DMS114 treated with DMSO at 0.1 percent for 48 hours (cell line): ENCODE results near the gene TM2D1.
"Not testable (repeated sequence)": the region's sequence is repeated elsewhere in the genome, so short reads cannot be mapped to it uniquely, and the experiment has no call there.

ENCODE experiments used
- DNase-seq: peaks from one replicate; lab custom pipeline; 2025; ENCODE audit not compliant: unreplicated experiment; lab: John Stamatoyannopoulos, UW

The TM2D1 gene

DNA sequence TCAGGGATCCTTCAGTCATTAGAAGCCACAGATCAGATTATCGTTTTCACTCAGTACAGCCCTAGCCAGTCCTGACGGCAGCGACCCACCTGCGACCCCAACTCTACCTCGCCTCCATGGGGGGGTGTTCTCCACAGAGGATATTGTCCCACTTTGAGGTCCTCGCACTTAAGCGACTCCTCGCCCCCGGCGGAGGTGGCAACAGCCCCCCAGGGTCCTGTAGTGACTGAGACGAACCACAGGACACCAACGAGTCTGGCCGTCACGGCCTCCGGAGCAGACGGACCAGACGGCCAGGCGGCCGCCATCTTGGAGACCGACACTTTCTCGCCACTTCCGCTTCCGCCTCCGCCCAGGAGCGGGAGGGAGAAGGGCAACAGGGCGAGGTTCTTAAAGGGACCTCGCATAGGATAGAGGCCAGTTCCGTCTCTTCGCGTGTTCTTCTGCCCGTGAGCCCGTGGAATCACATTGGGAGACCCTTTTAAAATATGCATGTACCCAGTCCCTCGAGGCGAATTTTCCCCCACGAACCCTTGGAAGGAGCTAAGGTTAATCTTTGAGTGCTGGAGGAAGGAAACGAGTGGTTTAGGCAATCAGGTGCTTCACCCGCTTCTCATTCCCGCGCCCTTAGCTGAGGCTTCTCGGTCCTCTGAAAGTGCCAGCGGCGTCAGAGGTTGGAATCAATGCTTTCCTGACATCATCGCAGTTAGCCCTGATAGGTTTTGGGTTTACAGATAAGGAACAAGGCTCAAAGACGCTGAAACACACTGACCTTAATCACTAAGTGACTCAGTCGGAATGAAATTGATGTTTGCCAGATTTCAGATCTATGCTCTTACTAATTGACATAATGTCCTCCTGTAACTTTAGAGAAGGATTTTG is at the start of gene TM2D1:
Gene TM2D1, minus strand, starts transcription at position 329 of the 882 bp plus-strand sequence. Its CDS starts 21 bp downstream, at position 308.
- peak; percentile 92 for DNase-seq

GRCh38 chr1:61770131-61770530 is 45.2 kb upstream of the TM2D1 start:
- DNase-seq, result no peak

DNA sequence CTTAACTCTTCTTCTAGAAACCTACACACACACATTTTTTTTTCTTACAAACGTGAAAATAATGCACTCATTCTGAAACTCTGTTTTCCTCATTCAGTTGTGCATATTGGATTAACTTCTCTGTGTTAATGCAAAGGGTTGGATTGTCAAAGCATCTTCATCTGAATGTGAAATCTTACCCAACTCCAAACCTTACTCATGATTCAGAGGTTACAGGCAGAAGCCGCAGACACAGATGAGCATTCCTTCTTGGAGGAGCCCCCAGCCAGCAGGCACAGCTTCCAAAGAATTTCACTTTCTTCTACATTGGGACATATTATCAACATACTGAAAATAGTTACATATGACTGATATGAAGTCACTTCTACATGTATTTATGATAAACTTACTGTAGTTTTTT is 33.0 kb upstream of the TM2D1 start:
- no peak for DNase-seq

DNA sequence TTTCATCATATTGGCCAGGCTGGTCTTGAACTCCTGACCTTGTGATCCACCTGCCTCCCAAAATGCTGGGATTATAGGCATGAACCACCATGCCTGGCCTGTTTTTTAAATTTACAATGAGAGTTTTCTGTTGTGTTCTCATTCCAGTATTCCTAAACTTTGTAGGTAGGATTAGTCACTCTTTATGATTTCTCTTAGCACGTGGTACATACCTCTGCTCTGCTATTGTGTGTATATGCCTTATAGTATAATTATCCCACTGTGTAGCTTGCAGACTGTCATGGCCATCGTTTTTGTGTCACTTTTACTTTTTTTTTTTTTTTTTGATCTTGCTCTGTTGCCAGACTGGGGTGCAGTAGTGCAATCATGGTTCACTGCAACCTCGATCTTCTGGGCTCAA is 31.8 kb upstream of the TM2D1 start:
- DNase-seq, result no peak

DNA sequence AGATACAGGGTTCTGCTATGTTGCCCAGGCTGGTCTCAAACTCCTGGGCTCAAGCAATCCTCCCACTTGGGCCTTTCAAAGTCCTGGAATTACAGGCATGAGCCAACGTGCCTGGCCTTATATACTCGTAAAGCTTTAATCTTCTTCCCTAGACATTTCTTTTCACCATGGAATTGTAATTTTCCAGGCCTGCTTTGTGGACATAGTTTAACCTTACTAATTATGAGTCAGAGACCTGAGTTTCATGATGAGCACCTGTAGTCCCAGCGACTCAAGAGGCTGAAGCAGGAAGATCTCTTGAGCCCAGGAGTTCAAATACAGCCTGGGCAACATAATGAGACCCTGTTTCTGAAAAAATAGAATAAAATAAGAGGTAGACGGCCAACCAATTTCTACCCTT is 29.6 kb upstream of the TM2D1 start:
- DNase-seq, result no peak

DNA sequence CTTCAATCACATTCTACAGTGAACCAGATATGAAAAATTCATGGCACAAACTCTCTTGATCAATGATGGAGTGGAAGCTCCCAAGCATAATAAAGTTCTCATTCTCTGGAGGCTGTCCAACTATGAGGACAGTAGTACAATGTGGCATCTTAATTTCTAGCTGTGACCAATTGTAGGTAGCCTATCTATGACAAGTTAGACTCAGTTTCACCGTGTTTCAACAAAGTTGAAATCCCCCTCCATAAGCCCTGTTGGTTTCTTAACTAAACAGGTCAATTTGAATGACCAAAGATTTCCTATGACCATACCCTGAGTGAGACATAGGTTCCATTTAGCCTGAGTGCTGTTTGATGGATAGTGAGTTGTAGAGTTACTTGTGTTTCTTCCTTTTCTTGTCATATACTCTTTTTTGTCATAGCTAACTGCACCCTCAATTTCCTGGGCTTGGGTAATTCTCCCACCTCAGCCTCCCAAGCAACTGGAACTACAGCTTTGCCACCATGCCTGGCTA is 29.1 kb upstream of the TM2D1 start:
- no peak for DNase-seq

DNA sequence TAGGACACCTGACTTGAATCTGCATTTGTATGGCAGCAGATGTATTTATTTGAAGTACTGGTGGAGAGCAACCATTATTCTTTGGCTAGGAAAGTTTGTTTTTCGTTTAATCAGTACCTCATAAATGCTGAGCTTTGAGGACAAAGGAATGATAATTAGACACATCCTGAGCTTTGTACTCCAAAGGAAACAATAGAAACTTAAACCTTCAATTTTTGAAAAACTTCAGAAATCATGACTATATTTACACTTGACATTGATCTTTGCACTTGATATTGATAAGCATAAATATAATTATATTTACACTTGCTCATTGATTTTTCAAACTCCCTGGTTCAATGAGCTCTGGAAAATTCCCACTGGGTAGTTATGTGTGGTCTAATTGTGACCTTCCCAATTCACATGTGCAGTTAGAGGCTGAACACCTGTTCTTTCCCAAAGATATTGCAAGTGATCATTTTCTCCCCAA is 28.0 kb upstream of the TM2D1 start:
- no peak for DNase-seq

- no peak for DNase-seq
Measured at GRCh38 chr1:61749574-61749973, 24.6 kb upstream of the TM2D1 start.

GRCh38 chr1:61748566-61748965 is 23.6 kb upstream of the TM2D1 start:
- no peak for DNase-seq

- no peak for DNase-seq
Measured at GRCh38 chr1:61746813-61747212, 21.9 kb upstream of the TM2D1 start.

DNA sequence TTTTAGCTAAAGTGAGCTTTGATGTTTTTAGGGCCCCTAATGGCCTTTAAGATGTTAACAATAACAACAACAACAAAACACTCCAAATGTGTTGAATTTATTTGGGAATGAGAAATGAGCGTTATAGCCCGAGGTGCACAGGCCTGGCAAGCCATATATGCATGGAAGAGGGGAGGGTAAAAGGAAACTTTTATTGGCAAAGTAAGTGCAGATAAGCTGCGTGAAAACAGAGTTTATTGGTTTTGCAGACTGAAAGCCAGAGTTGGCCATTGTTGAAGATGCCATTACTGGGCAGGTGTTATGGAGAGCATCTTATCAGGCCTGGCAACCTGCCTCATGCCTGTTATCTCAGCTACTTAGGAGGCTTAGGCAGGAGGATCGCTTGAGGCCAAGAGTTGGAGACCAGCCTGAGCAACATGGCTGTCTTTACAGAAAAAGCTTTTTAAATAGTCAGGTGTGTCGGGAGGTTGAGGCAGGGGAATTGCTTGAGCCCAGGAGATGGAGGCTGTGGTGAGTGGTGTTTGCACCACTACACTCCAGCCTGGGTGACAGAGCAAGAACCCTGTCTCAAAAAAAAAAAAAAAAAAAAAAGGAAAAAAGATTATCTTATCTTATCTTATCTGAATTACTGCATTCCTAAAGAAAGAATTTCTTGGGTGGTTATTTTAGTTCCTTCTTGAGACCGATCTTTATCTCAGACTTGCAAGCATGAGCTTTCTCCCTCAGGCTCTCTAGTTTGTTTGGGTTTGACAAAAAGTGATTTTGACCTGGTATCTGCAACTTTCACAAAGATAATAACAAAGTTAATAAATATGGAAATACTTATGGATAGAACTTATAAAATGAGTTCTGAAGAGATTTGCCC is 19.0 kb upstream of the TM2D1 start:
- DNase-seq, result no peak

- DNase-seq, result no peak
Measured at GRCh38 chr1:61743431-61743705, 18.4 kb upstream of the TM2D1 start.

GRCh38 chr1:61742620-61743430 is 17.9 kb upstream of the TM2D1 start:
- no peak for DNase-seq

- no peak for DNase-seq
Measured at GRCh38 chr1:61741711-61742619, 17.0 kb upstream of the TM2D1 start, which contains the start of gene PATJ. Gene PATJ (plus strand): TSS chr1:61742480. CDS start chr1:61762893, 20,413 bp downstream.

GRCh38 chr1:61740751-61741700 is 16.1 kb upstream of the TM2D1 start:
- DNase-seq, result no peak

DNA sequence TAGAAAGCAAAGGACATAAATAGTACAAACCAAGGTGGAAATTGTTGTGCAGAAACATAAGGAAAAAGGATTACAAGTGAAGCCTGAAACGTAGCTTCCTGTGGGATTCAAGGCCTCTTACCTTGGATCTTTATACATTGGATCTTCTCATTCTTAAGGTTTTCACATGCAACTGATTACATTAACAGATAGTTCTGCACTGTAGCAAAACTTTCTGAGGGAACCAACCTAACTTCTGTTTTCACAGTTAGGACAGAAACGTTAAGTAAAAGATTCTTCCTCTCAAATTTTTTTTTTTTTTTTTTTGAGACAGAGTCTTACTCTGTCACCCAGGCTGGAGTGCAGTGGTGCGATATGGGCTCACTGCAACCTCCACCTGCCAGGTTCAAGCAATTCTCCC is 7.8 kb upstream of the TM2D1 start:
- DNase-seq, result no peak

GRCh38 chr1:61730679-61731078 is 5.7 kb upstream of the TM2D1 start:
- DNase-seq, result not testable (repeated sequence)

DNA sequence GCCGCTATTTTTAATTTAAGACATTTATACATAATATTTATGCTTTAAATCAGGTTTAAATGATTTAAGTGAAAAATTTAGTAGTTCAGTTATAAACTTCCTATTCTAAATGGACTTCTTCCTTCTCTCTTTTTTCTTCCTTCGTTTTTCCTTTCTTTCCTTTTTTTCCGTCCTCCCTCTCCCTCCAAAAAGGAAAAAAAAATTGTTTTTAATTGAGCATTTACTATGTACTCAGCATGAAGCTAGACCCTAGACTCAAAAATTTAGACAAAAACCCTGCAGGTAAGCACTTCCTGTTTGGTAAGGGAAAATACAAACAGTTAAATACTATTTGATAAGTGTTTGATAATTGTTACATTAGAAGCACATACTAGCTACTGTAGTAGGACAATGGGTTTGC is 2.6 kb upstream of the TM2D1 start:
- DNase-seq, result no peak

- DNase-seq, result no peak
Measured at GRCh38 chr1:61724506-61724812, 482 bp downstream of the TM2D1 start.
